ENCODE measurements around the gene WDR91. TPM values are rescaled to one million over a fixed set of nuclear protein-coding genes. Genes with fewer than 3 reads are reported as not detected.
A peak's percentile ranks its signal among the peaks of the same experiment; 100 is the strongest.

Gene WDR91
- total and polyA plus RNA-seq, 4 donors, result 5.8 to 19.0 (median 9.2) TPM

GRCh38 chr7:135164357-135165061 lies 46.8 kb downstream of the WDR91 start:
- no peaks in the 10 kb centered on the region for H3K9me3 ChIP-seq (ENCODE audit: control insufficient read depth in 4 of 4, low read length in 3 of 4)
- H3K4me1 ChIP-seq (ENCODE audit: control insufficient read depth in 4 of 4, insufficient read depth in 4 of 4, low read length in 3 of 4), result peaks cover 5 to 45% (median 28%) of the 10 kb centered on the region in 4 donors
- no peak for DNase-seq (ENCODE audit: low spot score)
- peak overlapping the region; percentile 16 to 69 for H3K27ac ChIP-seq (ENCODE audit: low read depth in 1 of 2, low read length in 2 of 2)
- H3K9ac ChIP-seq (ENCODE audit: low read depth in 1 of 2, low read length in 2 of 2), result no peak overlapping the region
- TF ChIP-seq ZBTB33 (IDR thresholded peaks at IDR 0.05), result no peak
- TF ChIP-seq HNF4G (IDR thresholded peaks at IDR 0.05), result no peak
- no peak for TF ChIP-seq MAX (IDR thresholded peaks at IDR 0.05)
- peak; percentile 9 for TF ChIP-seq CTCF (IDR thresholded peaks at IDR 0.05; ENCODE audit: low read depth, low read length, missing input control)
- TF ChIP-seq RXRA (IDR thresholded peaks at IDR 0.05), result no peak
- no peak for TF ChIP-seq TAF1 (conservative IDR thresholded peaks at IDR 0.05)
- H3K27me3 ChIP-seq (ENCODE audit: control insufficient read depth in 4 of 4, insufficient read depth in 4 of 4, low read length in 3 of 4), result no peaks in the 10 kb centered on the region
- H3K4me3 ChIP-seq (ENCODE audit: low read depth in 1 of 3, low read length in 3 of 3), result no peak overlapping the region
- H3K36me3 ChIP-seq (ENCODE audit: control insufficient read depth in 4 of 4, insufficient read depth in 3 of 4, low read depth in 1 of 4, low read length in 3 of 4), result peaks cover 3 to 24% (median 10%) of the 10 kb centered on the region in 4 donors
- WGBS, result 78% methylated on average over 18 of the region's 18 CpGs

DNA sequence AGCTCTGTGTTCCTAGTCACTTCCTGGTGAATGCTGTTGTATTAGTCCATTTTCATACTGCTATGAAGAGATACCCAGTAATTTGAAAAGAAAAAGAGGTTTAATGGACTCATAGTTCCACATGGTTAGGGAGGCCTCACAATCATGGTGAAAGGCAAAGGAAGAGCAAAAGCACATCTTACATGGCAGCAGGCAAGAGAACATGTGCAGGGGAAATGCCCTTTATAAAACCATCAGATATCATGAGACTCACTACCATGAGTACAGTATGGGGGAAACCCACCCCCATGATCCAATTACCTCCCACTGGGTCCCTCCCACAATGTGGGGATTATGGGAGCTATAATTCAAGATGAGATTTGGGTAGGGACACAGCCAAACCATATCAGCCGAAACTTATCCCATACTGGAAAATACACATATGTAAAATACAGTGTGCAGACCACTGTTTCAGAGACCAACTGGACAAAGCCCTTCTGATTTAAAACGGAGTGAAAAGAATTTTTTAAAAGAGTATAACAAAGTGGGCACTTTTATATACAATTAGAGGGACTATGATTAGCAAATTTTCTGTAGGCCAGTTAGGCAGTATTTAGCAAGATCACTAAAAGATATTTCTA lies 48.8 kb downstream of the WDR91 start:
- H3K4me1 ChIP-seq (ENCODE audit: control insufficient read depth in 4 of 4, insufficient read depth in 4 of 4, low read length in 3 of 4), result peaks cover 6 to 49% (median 28%) of the 10 kb centered on the region in 4 donors
- no peak overlapping the region for H3K4me3 ChIP-seq (ENCODE audit: low read depth in 1 of 3, low read length in 3 of 3)
- no peaks in the 10 kb centered on the region for H3K27me3 ChIP-seq (ENCODE audit: control insufficient read depth in 4 of 4, insufficient read depth in 4 of 4, low read length in 3 of 4)
- no peak overlapping the region for H3K27ac ChIP-seq (ENCODE audit: low read depth in 1 of 2, low read length in 2 of 2)
- H3K9ac ChIP-seq (ENCODE audit: low read depth in 1 of 2, low read length in 2 of 2), result no peak overlapping the region
- TF ChIP-seq MAX (IDR thresholded peaks at IDR 0.05), result no peak
- no peak for TF ChIP-seq HNF4G (IDR thresholded peaks at IDR 0.05)
- no peak for TF ChIP-seq REST (IDR thresholded peaks at IDR 0.05)
- no peak for TF ChIP-seq JUND (IDR thresholded peaks at IDR 0.05)
- no peak for TF ChIP-seq HNF4A (conservative IDR thresholded peaks at IDR 0.05)
- no peak for TF ChIP-seq FOXA2 (IDR thresholded peaks at IDR 0.05)
- no peak for TF ChIP-seq YY1 (IDR thresholded peaks at IDR 0.05)
- TF ChIP-seq CTCF (IDR thresholded peaks at IDR 0.05; ENCODE audit: low read depth, low read length, missing input control), result no peak
- TF ChIP-seq RAD21 (IDR thresholded peaks at IDR 0.05), result no peak
- TF ChIP-seq ZBTB33 (IDR thresholded peaks at IDR 0.05), result no peak
- TF ChIP-seq SP1 (IDR thresholded peaks at IDR 0.05), result no peak
- TF ChIP-seq, protein P1, sequence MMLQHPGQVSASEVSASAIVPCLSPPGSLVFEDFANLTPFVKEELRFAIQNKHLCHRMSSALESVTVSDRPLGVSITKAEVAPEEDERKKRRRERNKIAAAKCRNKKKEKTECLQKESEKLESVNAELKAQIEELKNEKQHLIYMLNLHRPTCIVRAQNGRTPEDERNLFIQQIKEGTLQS (IDR thresholded peaks at IDR 0.05), result no peak
- TF ChIP-seq TAF1 (conservative IDR thresholded peaks at IDR 0.05), result no peak
- TF ChIP-seq EGR1 (IDR thresholded peaks at IDR 0.05; ENCODE audit: low read depth in 2 of 2), result no peak
- no peak for TF ChIP-seq RXRA (IDR thresholded peaks at IDR 0.05)
- TF ChIP-seq GABPA (IDR thresholded peaks at IDR 0.05 in 1 of 2, conservative IDR thresholded peaks at IDR 0.05 in 1 of 2), result no peak
- TF ChIP-seq NR2F2 (IDR thresholded peaks at IDR 0.05), result no peak
- no peak for DNase-seq (ENCODE audit: low spot score)
- peaks cover 3 to 25% (median 9%) of the 10 kb centered on the region in 4 donors for H3K36me3 ChIP-seq (ENCODE audit: control insufficient read depth in 4 of 4, insufficient read depth in 3 of 4, low read depth in 1 of 4, low read length in 3 of 4)
- WGBS, result 98% methylated on average over 2 of the region's 2 CpGs
- H3K9me3 ChIP-seq (ENCODE audit: control insufficient read depth in 4 of 4, low read length in 3 of 4), result no peaks in the 10 kb centered on the region

Data from liver (tissue), 9 donors.